Lower lobe of right lung (tissue), 2 donors: ENCODE measurements around the gene HIBADH. TPM values are rescaled to one million over a fixed set of nuclear protein-coding genes. Genes with fewer than 3 reads are reported as not detected.

Source experiments
- ATAC-seq, 2 donors: fragments of 200-7000 bp; cut with Tn5 transposase; one replicate each; pipeline ENCODE4 v1.9.1; 2020 to 2022; ENCODE audit warnings: mild to moderate bottlenecking in 2 of 2, moderate library complexity in 2 of 2
- DNase-seq: peaks from one replicate; pipeline ENCODE4 v3.0.0-alpha.2; 2020
- H3K27ac ChIP-seq: fragments of 200-600 bp; one replicate; pipeline ENCODE4 v1.8.0; 2022
- H3K27me3 ChIP-seq: fragments of 200-600 bp; one replicate; pipeline ENCODE4 v1.8.0; 2022; ENCODE audit warnings: low read depth
- H3K36me3 ChIP-seq: fragments of 200-600 bp; one replicate; pipeline ENCODE4 v1.8.0; 2022; ENCODE audit warnings: mild to moderate bottlenecking
- H3K4me1 ChIP-seq: fragments of 200-600 bp; one replicate; pipeline ENCODE4 v1.8.0; 2022
- H3K4me3 ChIP-seq: fragments of 200-600 bp; one replicate; pipeline ENCODE4 v1.8.0; 2022; ENCODE audit warnings: mild to moderate bottlenecking
- H3K9me3 ChIP-seq: fragments of 200-600 bp; one replicate; pipeline ENCODE4 v1.8.0; 2022
- CTCF ChIP-seq: fragments of 200-600 bp; IDR thresholded peaks from one replicate; pipeline ENCODE4 v1.8.0; 2022; ENCODE audit warnings: antibody characterized with exemption, mild to moderate bottlenecking
- intact Hi-C: fragments of 100-400 bp; cut with DNase I; formaldehyde crosslinking; loops from one replicate; pipeline ENCODE4 v1.11.0; 2022
- total RNA-seq: library from RNA; stranded (reverse); fragmentation: NEBNext Ultra II Directional; extraction: Animal tissue kit (Norgen Biotek cat#: 25700); gene quantifications from one replicate; pipeline ENCODE4 v1.2.1, GENCODE V29; 2021
- donor health status: DM: no; HTN: yes; CAD: no; lungs with severe emphysema.

Gene HIBADH
- total RNA-seq, 1 donor from 2014 or later, result 27.1 TPM

- Histone ChIP-seq H3K4me3 (no peak overlapping the region), H3K27me3 (no peaks in the 10 kb centered on the region), H3K27ac (no peak overlapping the region), H3K36me3 (peaks cover 29% of the 10 kb centered on the region), H3K9me3 (no peaks in the 10 kb centered on the region), H3K4me1 (no peaks in the 10 kb centered on the region)
- intact Hi-C loops, result no loop called here
- TF ChIP-seq CTCF, result no peak
- ATAC-seq (no peak), DNase-seq (no peak)
Observed at GRCh38 chr7:27527348-27527714, 135.4 kb downstream of the HIBADH start.

GRCh38 chr7:27526611-27527347 is 135.9 kb downstream of the HIBADH start:
- intact Hi-C loops, result no loop called here
- TF ChIP-seq CTCF, result no peak
- no peaks in the 10 kb centered on the region for H3K9me3 ChIP-seq
- H3K36me3 ChIP-seq, result peaks cover 29% of the 10 kb centered on the region
- DNase-seq, result no peak
- ATAC-seq, result no peak
- no peak overlapping the region for H3K4me3 ChIP-seq
- no peaks in the 10 kb centered on the region for H3K4me1 ChIP-seq
- H3K27me3 ChIP-seq, result no peaks in the 10 kb centered on the region
- no peak overlapping the region for H3K27ac ChIP-seq

GRCh38 chr7:27526131-27526530 is 136.6 kb downstream of the HIBADH start:
- H3K4me1 ChIP-seq, result no peaks in the 10 kb centered on the region
- H3K27me3 ChIP-seq, result no peaks in the 10 kb centered on the region
- no peak overlapping the region for H3K27ac ChIP-seq
- H3K9me3 ChIP-seq, result no peaks in the 10 kb centered on the region
- no peak for TF ChIP-seq CTCF
- peaks cover 29% of the 10 kb centered on the region for H3K36me3 ChIP-seq
- DNase-seq, result no peak
- no peak overlapping the region for H3K4me3 ChIP-seq
- intact Hi-C loops, result no loop called here
- no peak for ATAC-seq

- intact Hi-C loops, result no loop called here
- no peak for DNase-seq
- H3K36me3 ChIP-seq, result peaks cover 18% of the 10 kb centered on the region
- H3K27ac ChIP-seq, result no peak overlapping the region
- H3K4me3 ChIP-seq, result no peak overlapping the region
- no peaks in the 10 kb centered on the region for H3K27me3 ChIP-seq
- no peaks in the 10 kb centered on the region for H3K4me1 ChIP-seq
- no peak for TF ChIP-seq CTCF
- no peaks in the 10 kb centered on the region for H3K9me3 ChIP-seq
- no peak for ATAC-seq
Observed at GRCh38 chr7:27523321-27523720, 139.4 kb downstream of the HIBADH start.

- ATAC-seq, result no peak
- Histone ChIP-seq H3K27ac (no peak overlapping the region), H3K36me3 (peaks cover 18% of the 10 kb centered on the region), H3K9me3 (no peaks in the 10 kb centered on the region), H3K27me3 (no peaks in the 10 kb centered on the region), H3K4me3 (no peak overlapping the region), H3K4me1 (no peaks in the 10 kb centered on the region)
- no peak for TF ChIP-seq CTCF
- intact Hi-C loops, result no loop called here
- no peak for DNase-seq
Observed at GRCh38 chr7:27522566-27522965, 140.1 kb downstream of the HIBADH start.
